Nasal cavity respiratory epithelium epithelial cell of viscerocranial mucosa (primary cell): Measurements from ENCODE around the gene PDK2. TPM values are rescaled to one million over a fixed set of nuclear protein-coding genes. Genes with fewer than 3 reads are reported as not detected.

Source experiments
- total RNA-seq: library from RNA; depleted of rRNA; stranded (reverse); fragments of >200 nt; gene quantifications from 2 replicates; pipeline ENCODE4 v1.2.3, GENCODE V29; 2014

The PDK2 gene
- 3.1 and 11.3 TPM in 2 replicates for total RNA-seq

DNA sequence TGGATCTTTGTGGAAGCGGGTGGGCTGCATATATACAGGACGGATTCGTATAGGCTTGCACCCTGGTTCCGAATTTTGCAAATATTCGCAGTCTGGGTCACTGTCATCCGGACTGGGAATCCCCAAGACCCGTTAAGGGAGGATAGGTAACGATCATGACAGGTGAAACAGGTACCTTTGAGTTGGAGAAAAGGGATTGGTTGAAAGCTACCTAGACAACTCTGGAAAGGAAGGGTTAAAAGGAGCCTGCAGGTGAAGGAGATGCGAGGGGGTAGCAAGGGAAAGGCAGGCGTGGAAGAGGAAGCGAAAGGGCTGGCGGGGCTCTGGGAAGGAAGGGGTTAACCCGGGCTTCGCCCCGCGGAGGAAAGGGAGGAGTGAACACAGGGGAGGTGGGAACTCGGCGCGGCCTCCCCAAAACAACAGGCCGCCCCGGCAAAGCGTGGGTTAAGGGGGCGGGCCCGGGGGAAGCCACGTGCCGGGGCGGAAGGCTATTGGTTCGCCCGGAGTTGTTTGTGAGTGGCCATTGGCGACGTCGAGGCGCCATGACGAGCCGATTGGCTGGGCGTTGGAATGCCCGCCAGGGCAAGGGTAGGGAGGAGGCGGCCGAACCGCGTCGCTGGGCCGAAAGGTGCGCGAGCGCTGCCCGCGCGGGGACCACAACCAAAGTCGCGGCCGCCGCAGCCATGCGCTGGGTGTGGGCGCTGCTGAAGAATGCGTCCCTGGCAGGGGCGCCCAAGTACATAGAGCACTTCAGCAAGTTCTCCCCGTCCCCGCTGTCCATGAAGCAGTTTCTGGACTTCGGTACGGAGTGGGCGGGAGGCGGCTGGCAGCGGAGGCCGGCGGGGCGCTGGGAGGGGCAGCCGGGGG, at the start of gene PDK2:
PDK2 (plus strand) TSS at position 599 of the 867 bp plus-strand sequence; CDS start at position 684, 85 bp downstream.

GRCh38 chr17:50055426-50056216, 39.5 kb upstream of the PDK2 start, which contains the start of gene ITGA3:
TSS of gene ITGA3 (plus strand) at chr17:50056110. CDS start at chr17:50056440, 330 bp downstream.

DNA sequence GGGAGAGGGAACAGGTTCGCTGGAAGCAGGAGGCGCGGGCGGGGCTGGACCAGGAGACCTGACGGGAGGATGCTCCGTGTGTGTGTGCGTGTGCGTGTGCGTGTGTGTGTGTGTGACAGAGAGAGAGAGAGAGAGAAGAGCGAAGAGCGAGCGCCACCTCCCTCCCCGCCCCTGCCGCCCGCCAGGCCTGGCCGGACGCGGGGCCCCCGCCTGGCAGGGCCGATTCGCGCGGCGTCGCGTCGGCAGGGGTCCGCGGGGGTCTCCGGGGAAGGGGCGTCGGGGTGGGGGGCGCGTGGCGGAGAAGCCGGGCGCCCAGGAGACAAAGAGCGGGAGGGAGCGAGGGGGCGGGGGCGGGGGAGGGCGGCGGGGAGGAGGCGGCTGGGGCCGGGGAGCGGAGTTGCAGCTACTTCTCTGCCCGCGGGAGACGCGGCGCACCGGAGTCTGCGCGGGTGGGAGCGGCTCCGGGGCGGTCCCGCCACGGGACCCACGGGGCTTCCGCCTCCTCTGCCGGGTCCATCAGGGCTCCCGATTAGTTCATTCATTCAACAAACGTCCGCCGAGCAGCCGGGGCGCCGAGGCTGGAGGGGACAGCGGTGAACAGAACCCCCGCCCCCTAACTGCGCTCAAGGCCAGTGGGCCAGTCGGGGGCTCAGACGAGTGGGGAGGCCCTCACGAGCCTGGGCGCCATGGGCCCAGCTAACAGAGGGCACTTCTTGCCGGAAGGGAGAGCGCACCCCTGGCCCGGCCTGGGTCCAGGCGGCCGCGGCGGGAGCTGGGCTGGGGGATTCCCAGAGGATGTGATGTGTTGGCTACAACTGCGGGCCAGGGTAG, 34.8 kb downstream of the PDK2 start, which contains the start of gene SAMD14:
SAMD14 (minus strand) TSS at position 433 of the 831 bp plus-strand sequence. CDS start 5,201 bp downstream, outside the sequence.

GRCh38 chr17:50150354-50151040, 55.3 kb downstream of the PDK2 start, which contains the start of gene PPP1R9B:
TSS of gene PPP1R9B (minus strand) at chr17:50150677. CDS start at chr17:50150513, 164 bp downstream.

Other genes starting within 250 kb of the PDK2 start
- gene TAC4, start 247.3 kb upstream of the PDK2 start, total RNA-seq: not detected in 2 replicates
- 0.07 TPM in 1 of 2 replicates, not detected in the other for gene DLX4, start 126.2 kb upstream of the PDK2 start, total RNA-seq
- gene DLX3, start 100.1 kb upstream of the PDK2 start, total RNA-seq: 0.14 and 0.34 TPM in 2 replicates
- gene ITGA3, start 39.2 kb upstream of the PDK2 start, total RNA-seq: 768 and 1,097 TPM in 2 replicates
- gene SAMD14, start 34.8 kb downstream of the PDK2 start, total RNA-seq: 0.28 TPM in 1 of 2 replicates, not detected in the other
- 15.7 and 41.1 TPM in 2 replicates for gene PPP1R9B, start 55.3 kb downstream of the PDK2 start, total RNA-seq
- 0.28 TPM in 1 of 2 replicates, not detected in the other for gene SGCA, start 70.7 kb downstream of the PDK2 start, total RNA-seq
- gene COL1A1, start 106.3 kb downstream of the PDK2 start, total RNA-seq: 11.3 and 73.1 TPM in 2 replicates
- 0.34 and 1.8 TPM in 2 replicates for gene TMEM92, start 179.1 kb downstream of the PDK2 start, total RNA-seq